Inflammatory macrophage (primary cell): ENCODE measurements around the gene TINCR.
"Not testable (repeated sequence)": the region's sequence is repeated elsewhere in the genome, so short reads cannot be mapped to it uniquely, and the experiment has no call there.

Experiments used
- DNase-seq, 2 donors: peaks; one replicate each; pipeline ENCODE4 v3.0.0-alpha.2; 2020 to 2022
- total RNA-seq, 18 experiments: gene quantifications; one replicate each; lab custom pipeline; 2026; ENCODE audit warnings: mixed read lengths in 6 of 18, inconsistent platforms in 2 of 18; lab: John Stamatoyannopoulos, UW

TINCR gene
- 0 to 0.16 (median 0.06) reads per million in 18 experiments for total RNA-seq

DNA sequence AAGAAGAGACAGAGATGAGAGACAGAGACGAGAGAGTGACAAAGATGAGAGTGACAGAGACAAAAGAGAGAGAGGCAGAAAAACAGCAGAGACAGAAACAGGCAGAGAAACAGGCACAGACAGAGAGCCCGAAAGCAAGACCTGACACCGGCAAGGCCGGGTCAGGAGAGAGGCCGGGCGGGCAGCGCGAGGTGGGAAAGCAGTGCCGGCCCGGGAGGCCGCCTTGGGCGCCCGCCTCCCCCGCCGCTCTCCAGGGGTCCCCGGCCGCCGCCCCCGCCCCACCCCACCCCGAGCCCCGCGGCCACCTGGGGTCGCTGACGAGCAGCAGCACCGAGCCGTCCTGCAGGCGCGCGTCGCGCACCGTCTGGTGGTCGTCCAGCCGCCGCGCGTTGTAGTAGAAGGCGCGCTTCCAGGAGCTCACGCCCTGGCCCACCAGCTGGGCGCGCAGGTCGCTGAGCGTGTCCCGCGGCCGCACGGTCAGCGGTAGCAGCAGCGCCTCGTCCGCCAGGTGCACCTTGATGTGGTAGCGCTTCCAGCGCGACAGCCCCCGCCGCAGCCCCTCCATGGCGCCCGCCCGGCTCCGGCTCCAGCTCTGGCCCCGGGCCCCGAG lies at the start of gene TINCR:
TINCR (minus strand) TSS at position 594 of the 610 bp plus-strand sequence.
- no peak for DNase-seq

DNA sequence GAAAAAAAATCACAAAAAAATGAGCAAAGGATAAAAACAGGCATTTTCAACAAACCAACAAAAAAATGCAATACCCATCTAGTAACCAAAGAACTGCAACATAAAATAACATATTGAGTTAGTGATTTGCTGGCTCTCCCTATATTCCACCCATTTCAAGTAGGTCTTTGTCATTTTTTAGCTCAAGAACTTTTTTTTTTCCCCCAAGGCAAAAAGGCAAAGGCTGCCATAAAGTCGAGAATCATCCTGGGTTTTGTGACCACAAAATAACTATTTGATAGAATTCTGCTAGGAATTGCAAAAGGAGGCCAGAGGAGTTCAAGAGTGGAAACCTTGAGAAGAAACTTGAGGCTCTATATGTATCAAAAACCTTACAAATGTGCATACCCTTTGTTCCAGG lies 49.3 kb upstream of the TINCR start:
- DNase-seq = no peak

DNA sequence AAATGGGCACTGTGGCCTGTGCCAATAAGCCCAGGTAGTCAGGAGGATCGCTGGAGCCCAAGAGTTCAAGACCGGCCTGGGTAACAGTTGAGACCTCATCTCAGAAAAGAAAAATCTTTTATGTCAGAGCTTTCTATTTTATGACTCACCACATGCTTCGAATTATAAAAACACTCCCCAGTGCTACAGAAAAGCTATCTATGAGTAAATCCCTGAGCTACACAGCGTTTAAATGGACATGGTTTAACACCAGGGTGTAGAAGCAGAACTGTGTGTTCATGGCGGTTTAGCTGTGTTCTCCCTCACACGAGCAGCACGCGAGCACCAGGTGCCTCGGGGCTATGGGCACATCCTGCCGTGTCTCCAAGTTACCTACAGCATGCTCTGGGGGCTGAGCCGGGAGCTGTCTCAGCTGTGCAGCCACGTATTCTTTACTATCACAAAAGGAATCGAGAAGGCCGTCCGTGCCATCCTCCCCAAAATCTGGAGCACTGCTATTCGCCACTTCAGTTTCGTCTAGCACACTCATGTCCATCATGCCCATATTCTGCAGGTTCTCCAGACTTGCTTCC lies 48.1 kb upstream of the TINCR start:
- no peak for DNase-seq

DNA sequence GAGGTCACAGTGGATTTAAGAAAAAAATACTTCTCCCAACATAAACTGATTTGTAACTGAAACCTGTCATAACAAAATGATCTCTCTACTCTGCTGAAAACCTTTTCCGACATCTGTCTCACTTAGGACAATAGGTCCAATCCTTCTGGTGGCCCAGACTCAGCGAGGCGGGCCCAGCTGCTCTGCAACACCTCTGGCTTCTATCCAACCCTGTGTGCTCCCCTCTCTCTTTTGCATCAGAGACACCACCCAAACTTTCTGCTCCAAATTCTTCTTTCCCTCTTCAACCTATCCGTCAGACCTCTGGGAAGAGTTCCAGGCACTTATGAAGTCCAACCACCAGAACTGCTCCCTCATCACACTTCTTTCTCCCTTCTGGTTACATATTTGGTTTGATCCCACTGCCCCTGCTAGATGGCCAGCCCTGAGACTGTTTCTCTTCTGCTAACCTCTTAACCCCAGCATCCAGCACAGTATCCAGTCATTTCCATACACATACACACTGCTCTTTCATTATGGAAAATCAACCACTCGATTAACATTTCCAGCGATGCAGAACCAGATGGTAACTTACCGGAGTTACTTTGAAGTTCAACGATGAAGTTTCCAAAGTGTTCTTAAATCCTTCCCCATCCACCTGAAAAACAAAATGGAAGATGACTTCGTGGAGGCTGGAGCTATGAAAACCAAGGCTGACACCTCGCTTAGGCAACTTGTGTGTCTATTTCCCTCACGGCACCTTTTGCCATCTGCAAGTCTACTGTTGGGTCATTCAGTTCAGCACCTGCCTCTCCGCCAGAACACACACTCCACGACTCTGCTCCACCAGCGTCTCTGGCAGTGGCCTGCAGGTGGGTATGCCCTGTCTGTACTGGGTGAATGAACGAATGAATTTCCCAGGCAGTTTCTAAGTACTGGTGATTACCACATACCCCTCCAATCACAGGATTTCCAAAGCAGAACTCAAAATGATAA lies 45.4 kb upstream of the TINCR start:
- DNase-seq = no peak

DNA sequence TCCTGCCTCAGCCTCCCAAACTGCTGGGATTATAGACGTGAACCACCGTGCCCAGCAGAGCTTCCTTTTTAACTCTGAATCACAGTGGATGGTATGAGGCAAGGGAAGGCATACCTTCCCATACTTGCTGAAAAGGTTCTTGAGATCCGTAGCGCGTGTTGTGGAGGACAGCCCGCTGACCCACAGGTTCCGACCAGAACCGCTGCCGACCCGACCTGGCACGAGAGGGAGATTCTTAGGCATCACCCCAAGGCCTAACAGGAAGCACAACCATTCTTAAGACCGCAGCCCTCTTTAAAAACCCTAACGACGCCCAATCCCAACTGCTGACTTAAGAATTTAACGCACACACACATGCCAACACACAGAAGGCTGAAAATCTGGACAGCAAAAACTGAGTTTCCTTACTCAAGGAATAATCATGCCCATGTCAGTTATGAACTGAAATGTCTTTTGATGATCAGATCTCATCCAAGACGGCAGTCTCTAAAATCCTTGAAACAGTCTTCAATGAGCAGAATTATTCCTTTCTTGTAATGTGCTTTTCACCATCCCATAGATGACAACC lies 42.2 kb upstream of the TINCR start:
- no peak for DNase-seq

DNA sequence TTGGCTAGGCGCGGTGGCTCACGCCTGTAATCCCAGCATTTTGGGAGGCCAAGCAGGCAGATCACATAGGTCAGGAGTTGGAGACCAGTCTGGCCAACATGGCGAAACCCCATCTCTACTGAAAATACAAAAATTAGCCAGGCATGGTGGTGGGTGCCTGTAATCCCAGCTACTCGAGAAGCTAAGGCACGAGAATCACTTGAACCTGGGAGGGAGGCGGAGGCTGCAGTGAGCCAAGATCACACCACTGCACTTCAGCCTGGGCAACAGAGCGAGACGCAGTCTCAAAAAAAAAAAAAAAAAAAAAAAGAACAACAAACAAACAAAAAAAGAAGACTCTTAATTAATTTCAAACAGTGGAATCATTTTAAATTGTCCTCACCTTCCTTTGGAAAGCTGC lies 41.0 kb upstream of the TINCR start:
- not testable (repeated sequence) for DNase-seq

DNA sequence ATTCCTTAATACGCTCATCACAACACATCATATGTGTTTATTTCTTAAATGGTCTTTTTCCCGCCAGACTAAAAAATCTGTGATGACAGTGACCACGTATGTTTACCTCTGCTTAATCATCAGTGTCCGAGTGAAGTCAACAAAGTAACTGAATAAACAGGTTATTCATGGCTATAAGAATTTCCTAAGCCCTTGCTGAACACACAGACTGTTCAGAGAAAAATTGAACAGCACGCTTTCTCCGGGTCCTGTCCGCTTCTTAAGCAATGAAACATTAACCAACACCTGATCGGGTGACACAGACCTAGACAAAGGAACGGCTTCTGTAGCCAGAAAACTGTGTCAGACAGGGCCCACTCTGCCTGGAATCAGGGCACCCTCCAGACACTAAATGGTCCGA lies 40.5 kb upstream of the TINCR start:
- no peak for DNase-seq

DNA sequence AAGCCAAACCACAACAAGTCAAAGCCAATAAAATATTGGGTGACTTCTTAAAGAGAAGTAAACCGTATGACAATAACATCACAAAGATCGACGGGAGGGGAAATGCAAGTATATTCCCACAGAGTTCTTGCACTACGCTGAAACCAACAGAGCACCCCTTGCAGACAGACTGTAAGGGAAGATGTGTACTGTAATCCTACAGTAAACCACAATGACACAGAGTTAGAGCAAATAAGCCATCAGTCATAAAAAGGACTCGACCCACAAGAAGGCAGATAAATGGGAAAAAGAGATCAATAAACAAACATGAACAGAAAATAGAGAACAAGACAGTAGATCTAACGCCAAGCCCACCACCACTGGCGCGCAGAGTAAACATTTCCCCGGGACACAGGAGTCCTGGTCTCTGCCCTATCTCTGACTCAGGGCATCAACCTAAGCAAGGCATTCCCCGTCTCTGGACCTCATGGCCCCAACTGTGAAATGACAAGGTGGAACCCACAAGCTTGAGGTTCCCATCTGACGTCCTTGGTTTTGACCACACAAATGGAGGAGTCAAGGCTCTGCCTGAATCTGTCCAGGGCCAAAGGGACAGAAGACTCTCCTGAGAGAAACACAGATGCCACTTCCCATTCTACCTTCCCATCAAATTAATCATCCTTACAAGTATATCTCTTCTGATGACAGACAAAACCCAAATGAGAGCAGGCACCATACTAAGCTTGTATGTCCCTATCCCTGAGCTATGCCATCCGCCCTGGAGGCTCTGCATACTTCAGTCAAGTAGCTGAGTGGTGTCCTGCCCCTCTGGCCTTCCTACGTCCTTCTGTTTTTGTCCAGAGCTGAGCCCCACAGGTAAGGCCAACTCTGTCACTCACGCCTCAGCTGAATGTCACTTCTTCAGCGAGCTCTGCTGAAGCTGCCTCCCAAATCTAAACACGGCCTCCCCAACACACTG lies 39.8 kb upstream of the TINCR start:
- no peak for DNase-seq

DNA sequence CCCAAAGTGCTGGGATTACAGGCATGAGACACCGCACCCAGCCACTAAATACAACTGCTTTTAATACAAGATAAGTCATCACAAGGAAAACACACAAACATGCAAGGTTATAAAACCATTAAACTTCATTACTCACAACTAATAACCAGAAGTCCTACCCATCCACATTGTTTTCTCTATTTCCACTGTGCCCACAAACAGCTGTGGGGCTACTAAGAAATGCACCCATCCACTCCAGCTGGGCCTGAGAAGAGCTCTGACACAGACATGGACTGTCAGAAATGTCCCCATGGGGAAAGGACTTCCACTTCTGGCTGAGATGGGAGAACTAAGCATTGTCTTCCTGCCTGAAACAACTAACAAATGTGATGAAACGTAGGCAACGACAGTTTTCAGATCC lies 37.6 kb upstream of the TINCR start:
- no peak for DNase-seq

DNA sequence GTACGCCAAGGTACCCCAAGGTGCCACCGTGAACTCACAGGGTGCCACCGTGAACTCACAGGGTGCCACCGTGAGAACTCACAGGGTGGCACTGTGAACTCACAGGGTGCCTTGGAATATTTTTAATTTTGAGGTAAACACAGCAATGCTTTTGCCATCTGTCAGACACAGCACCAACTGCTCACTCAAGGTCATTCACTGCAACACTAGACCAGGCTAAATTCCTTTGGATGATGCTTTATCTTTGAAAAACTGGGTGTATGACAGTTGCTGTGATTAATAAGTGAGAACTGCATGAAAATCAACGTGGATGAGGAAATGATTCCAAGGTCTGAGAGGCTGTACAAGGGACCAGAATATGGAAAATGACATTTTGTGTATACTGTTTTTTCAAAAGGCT lies 35.9 kb upstream of the TINCR start:
- DNase-seq = no peak

DNA sequence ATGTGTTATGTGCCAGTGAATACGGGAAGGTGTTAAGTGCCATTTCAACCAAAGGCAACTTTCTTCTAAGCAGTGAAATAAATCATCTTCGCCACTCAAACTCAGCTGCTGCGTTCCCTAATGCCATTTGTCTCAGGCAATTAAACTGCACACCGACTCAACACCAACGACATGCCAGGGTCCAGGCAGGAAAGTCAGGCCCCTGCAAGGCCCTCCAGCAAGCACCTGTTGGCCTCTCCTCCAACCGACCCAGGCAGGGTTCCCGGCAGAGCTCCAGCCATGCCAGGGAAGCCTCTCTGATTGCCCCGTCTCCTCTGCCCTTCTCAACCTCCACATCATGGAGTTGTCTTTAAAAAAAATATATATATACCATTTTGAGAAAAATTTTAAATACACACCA lies 33.0 kb upstream of the TINCR start:
- no peak for DNase-seq

DNA sequence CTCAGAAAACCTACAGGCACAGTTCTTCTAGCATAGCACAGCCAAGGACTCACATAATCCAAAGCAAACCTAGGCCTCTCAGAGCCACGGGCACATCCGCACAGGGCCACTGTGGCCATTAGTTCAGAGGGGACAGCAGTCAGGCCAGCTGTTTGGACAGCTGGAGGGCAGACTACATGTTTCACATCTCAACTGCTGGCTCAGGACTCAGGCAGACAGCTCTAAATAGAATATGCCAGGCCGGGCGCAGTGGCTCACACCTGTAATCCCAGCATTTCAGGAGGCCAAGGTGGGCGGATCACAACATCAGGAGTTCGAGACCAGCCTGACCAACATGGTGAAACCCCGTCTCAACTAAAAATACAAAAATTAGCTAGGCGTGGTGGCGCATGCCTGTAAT lies 28.0 kb upstream of the TINCR start:
- DNase-seq = no peak

DNA sequence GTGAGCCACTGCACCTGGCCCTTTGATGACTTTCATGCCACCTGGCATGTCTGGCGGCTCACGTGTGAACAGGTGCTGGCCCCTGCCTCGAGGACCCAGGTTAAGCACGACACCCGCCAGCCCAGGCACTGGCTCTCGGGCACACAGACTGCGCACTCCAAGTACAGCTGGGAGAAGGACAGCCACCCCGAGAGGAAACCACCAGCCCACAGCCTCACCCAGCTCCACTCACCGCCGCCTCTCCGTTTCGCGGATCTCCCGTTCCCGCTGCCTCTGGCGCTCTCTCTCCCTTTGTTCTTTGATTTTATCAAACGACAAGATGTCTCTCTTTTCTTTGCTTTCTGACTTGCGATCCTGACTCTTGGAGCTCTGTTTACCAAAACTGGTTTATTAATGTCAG lies 27.4 kb upstream of the TINCR start:
- no peak for DNase-seq

DNA sequence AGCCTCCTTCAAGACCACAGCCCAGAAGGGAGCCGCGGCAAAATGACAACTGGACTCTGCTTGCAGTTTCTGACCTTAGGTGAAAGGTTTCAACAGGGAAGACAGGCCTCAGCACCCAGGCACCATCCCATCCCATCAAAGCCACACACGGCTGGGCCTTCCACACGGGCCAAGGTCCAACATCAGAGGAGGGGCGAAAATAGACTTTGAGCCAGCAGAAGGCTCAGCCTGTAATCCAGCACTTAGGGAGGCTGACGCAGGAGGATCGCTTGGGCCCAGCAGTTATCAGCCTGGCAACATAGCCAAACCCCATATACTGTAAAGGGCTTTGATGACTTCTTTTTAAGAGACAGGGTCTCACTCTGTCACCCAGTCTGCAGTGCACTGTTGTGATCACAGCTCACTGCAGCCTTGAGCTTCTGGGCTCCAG lies 26.8 kb upstream of the TINCR start:
- no peak for DNase-seq

DNA sequence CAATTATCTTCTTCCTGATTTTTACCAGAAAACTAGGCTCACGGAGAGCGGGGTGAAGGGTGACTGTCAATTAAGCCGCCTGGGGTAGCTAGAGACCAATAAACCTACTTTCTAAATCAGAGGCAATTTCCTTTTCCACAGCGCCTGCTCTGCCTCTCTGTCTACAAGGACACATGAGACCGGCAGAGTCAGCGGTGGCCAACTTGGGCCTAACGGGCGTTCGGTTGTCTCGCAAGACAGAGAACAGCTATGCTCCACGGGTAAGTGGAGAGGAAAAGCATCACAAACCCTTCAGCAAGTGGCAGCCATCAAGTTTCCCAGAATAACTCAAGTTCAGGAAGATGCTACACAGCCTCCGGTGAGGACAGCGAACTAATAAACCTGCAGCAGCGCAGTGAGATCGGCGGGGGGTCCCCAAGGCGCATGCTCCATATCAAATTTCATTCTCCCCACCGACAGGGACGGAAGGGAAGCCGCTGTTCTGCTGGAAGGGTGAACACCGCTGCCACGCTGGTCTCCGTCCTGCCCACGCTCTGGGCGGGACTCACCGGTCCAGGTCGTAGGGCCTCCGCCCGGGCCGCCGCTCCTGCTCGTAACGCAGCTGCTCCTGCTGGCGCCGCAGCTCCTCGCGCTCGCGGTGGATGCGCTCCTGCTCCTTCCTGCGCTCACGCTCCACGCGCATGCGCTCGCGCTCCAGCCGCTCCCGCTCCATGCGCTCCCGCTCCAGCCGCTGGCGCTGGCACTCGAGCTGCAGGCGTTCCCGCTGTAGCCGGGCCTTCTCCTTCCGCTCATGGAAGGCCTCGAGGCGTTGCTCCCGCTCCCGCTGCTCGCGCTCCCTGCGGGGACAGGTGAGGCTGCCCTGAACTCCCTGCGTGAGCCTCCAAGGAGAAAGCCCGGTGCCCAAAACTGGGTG lies 25.8 kb upstream of the TINCR start:
- no peak for DNase-seq

DNA sequence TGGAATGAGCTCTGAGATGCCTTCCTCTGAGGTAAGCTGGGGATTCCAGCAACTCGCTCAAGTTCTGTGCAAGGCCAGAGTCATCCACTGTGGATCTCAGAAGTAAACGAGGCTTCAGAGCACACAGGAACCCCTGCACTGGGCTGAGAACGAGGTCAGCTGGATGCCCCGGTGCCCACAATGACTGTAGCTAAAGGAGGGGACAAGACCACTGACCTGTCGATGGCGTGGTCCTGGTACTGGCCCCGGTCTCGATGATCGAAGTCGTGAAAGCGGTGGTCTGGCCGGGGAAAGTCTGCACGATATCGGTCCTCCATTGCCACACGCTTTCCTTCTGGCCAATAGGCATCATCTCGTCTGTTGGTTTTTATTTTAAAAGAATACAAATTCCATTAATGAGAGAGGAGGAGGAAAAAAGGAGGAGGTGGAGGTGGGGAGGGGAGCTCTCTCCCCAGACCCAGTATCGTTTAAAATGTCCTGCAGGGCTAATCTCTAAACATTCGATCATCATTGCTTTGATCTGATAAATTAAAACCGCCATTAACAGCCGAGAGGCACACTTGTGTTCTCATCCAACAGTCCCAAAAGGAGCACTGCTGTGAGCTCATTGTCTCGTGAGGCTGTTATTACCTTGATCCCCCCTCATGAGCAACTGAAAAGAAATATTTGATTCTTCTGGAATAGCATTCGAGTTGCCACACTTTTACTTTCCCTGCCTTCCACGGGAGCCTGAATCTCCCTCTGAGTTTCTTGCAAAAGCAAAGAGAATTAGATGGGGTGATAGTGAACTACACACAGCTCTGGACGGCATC lies 25.0 kb upstream of the TINCR start:
- no peak for DNase-seq

DNA sequence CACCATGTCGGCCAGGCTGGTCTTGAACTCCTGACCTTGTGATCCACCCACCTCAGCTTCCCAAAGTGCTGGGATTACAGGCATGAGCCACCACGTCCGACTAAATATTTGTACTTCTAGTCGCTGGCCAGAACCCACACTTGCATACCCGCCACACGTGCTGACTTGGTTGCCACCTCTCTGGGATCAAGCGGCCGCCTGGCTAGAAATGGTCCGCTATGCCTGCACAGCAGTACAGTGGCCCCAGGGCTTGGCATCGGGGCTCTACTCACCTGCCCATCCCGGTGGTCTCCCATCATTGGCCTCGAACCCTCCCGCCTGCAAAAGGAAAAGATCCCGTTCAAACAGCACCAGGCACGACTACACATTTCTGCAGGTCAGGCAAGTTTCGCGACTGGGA lies 23.7 kb upstream of the TINCR start:
- no peak for DNase-seq

DNA sequence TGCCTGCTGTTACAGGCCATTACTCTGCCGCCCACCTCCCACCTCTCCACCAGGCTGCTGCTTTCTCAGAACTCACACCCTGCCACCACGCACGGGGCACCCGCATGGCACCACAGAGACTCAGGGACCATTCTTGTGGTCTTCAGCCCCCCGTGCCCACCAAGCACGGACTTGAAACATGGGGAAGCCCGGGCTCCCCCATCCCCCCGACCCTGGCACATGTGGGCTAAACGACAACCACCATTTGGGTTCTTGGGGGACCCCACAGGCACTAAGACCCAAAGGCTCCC lies 23.1 kb upstream of the TINCR start:
- DNase-seq = no peak

DNA sequence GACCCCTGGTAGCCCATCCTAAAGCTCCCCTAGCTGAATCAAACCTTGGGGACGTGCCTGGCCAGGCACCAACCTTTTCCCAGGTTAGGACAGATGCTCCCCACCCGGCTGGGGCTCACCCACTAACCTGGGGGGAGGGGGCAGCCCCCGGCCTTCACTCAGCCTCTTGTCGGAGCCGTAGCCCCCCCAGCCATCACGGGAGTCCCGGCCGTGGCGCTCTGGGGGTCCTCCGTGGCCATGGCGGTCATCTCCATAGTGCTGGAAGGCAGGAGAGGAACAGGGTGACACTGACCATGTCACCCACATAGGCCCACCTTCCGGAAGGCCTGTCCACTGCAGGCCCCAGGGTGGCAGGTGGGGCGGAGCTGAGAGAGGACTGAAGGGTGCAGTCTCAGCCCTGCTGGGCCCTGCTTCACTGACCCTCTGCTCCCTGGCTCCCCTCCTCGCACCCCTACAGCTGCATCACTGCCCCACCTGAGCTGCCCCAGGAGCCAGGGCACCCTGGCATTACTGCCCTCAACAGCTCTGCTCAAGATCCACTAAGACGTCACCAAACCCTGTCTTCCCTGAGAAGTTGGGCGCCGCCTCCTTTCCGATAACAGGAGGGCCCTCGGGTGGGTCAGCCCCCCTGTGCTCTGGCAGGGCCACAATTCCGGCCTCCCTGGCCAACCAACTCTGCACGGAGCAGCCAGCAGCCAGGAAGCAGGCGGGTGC lies 22.6 kb upstream of the TINCR start:
- DNase-seq = no peak
